Caki2 (cell line): Measurements from ENCODE around the gene DNAH11. TPM values are rescaled to one million over a fixed set of nuclear protein-coding genes. Genes with fewer than 3 reads are reported as not detected.

Experiments
- DNase-seq: peaks from one replicate; pipeline ENCODE4 v3.0.0-alpha.2; 2015; ENCODE audit warnings: low read depth
- in situ Hi-C: cut with HindIII; loops from 2 replicates; pipeline ENCODE4 v1.10.0; 2016; ENCODE audit warnings: low sequenced_read_pairs, low pct_unique_long_range_greater_than_20kb, mixed read lengths
- total RNA-seq: library from RNA; depleted of rRNA; stranded (reverse); fragments of >200 nt; shearing (Covaris generic); gene quantifications from 2 replicates; pipeline ENCODE4 v1.2.3, GENCODE V29; 2014; ENCODE audit warnings: low replicate concordance; rRNA removed

Gene DNAH11
- total RNA-seq, 1 experiment from 2014 or later: 0.44 TPM

DNA sequence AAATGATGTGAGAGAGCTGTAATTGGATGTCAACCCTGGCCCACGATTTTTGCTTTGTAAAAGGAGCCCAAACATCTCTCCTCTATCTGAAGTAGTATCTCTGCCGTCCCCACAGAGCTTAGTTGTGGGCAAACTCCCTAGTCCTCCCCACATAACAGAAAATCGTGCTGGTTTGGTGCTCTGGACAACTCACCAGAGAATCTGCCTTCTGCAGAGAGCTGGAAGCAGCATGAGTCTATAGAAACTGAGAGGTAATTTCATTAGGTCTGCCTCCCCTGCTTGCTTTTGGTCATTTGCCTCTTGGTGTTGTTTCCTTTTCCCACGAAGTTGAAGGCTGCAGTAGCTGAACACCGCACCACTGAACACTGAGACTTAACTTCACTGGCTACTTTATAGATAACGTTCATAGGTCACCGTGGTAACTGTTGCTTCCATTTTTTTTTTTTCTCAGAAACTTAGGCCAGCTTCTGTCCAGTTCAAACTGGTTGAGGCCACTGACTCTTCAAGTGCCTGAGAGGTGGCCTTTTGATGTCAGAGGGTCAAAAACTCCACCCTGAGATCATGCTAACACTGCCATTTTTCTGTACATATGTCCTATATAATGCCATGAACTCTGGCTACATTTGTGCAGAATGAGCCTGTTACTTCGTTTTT, 406.2 kb downstream of the DNAH11 start:
- in situ Hi-C loops: no loop called here

More for the DNA sequence above, 406.2 kb downstream of the DNAH11 start:
- DNase-seq: no peak

Other genes starting within 250 kb of the DNAH11 start
- gene SP4, start 115.0 kb upstream of the DNAH11 start, total RNA-seq: 2.5 and 3.0 TPM in 2 replicates